ENCODE results near the gene ARSA. TPM values are rescaled to one million over a fixed set of nuclear protein-coding genes. Genes with fewer than 3 reads are reported as not detected.

The ARSA gene
- polyA plus RNA-seq, 2 of the 4 experiments (the other 2 are of a cell fraction) = 7.7 to 19.5 TPM

GRCh38 chr22:50599816-50600455 is 28.0 kb downstream of the ARSA start:
- no peak for TF ChIP-seq RFX5 (IDR thresholded peaks at IDR 0.05)
- no peak for TF ChIP-seq FOSL2 (IDR thresholded peaks at IDR 0.05)
- no peak for TF ChIP-seq FOSL2 (CRISPR knock-in tag; IDR thresholded peaks at IDR 0.05)
- no peak for TF ChIP-seq EHF (CRISPR knock-in tag; IDR thresholded peaks at IDR 0.05)
- peak; percentile 50; the same call in 1 of the 2 replicates for TF ChIP-seq HOXB5 (CRISPR knock-in tag; IDR thresholded peaks at IDR 0.05)
- peak; percentile 96 for TF ChIP-seq REST (IDR thresholded peaks at IDR 0.05)
- no peak for TF ChIP-seq HDAC2 (IDR thresholded peaks at IDR 0.05)
- no peak for TF ChIP-seq HES2 (IDR thresholded peaks at IDR 0.05)
- no peak for TF ChIP-seq POLR2AphosphoS2 (conservative IDR thresholded peaks at IDR 0.05; ENCODE audit: low read length)
- TF ChIP-seq CTCF (IDR thresholded peaks at IDR 0.05) = no peak
- no peak for TF ChIP-seq CEBPB (IDR thresholded peaks at IDR 0.05)
- no peak for TF ChIP-seq E2F6 (IDR thresholded peaks at IDR 0.05; ENCODE audit: borderline replicate concordance, low read depth)
- TF ChIP-seq ZC3H11A (IDR thresholded peaks at IDR 0.05) = no peak
- TF ChIP-seq EHMT2 (IDR thresholded peaks at IDR 0.05; ENCODE audit: low read depth) = peak; percentile 96
- no peak for TF ChIP-seq MYC (IDR thresholded peaks at IDR 0.05; ENCODE audit: borderline replicate concordance, low read length)
- TF ChIP-seq ZFP36 (IDR thresholded peaks at IDR 0.05; ENCODE audit: borderline replicate concordance, partially characterized antibody) = no peak
- TF ChIP-seq RNF2 (IDR thresholded peaks at IDR 0.05; ENCODE audit: borderline replicate concordance, low read depth) = no peak
- TF ChIP-seq NFE2L2 (conservative IDR thresholded peaks at IDR 0.05; ENCODE audit: low read length) = no peak
- peak; percentile 62; the same call in 1 of the 2 replicates for TF ChIP-seq HOXB13 (CRISPR knock-in tag; IDR thresholded peaks at IDR 0.05; ENCODE audit: low read depth)
- TF ChIP-seq ZSCAN20 (CRISPR knock-in tag; IDR thresholded peaks at IDR 0.05) = no peak
- no peak for TF ChIP-seq RCOR1 (IDR thresholded peaks at IDR 0.05; ENCODE audit: low read depth, low read length)
- DNase-seq (ENCODE audit: low read depth in 1 of 2, low spot score in 1 of 2) = no peak
- CTCF ChIA-PET = no interaction called here

More at GRCh38 chr22:50599816-50600455, 28.0 kb downstream of the ARSA start:
- 67% methylated on average over 19 of the region's 52 CpGs for WGBS (ENCODE audit: missing lambda C conversion rate)
- Histone ChIP-seq H3K4me1 (peaks cover 4% of the 10 kb centered on the region; the same call in 1 of the 3 replicates), H3K27ac (peak overlapping the region in 1 of 2 experiments; percentile 79; a peak in 3 of 6 replicates), H3K4me3 (peak overlapping the region; percentile 56), H3K4me2 (peak overlapping the region; percentile 97), H3K9me3 (no peaks in the 10 kb centered on the region)
- ATAC-seq (peak; percentile 76 to 80), FAIRE-seq (no peak)
- POLR2A ChIA-PET = interaction anchor here (0.7 kb wide), 1 partner anchor 15 kb away, joined by 4 read pairs; no protein-coding TSS in a partner anchor
